Sigmoid colon (tissue), 7 donors: ENCODE data around the gene TPCN2. TPM values are rescaled to one million over a fixed set of nuclear protein-coding genes. Genes with fewer than 3 reads are reported as not detected.
A peak's percentile ranks its signal among the peaks of the same experiment; 100 is the strongest.

Source experiments
- DNase-seq: peaks from one replicate; pipeline ENCODE4 v3.0.0-alpha.2; 2019
- H3K27ac ChIP-seq, 4 donors: fragments of 200-600 bp; sonication (generic); one replicate each; pipeline ENCODE4 v1.5.1; 2016 to 2019; ENCODE audit warnings: mild to moderate bottlenecking in 1 of 4
- H3K27me3 ChIP-seq, 3 donors: fragments of 200-600 bp; sonication (generic); one replicate each; pipeline ENCODE4 v1.5.1; 2019; ENCODE audit warnings: mild to moderate bottlenecking in 1 of 3
- H3K36me3 ChIP-seq, 4 donors: fragments of 200-600 bp; sonication (generic); one replicate each; pipeline ENCODE4 v1.5.1; 2016 to 2019
- H3K4me1 ChIP-seq, 4 donors: fragments of 200-600 bp; sonication (generic); one replicate each; pipeline ENCODE4 v1.5.1; 2017 to 2019
- H3K4me3 ChIP-seq, 4 donors: fragments of 200-600 bp; sonication (generic); one replicate each; pipeline ENCODE4 v1.5.1; 2017 to 2019; ENCODE audit warnings: mild to moderate bottlenecking in 2 of 4, moderate library complexity in 1 of 4
- H3K9me3 ChIP-seq, 4 donors: fragments of 200-600 bp in 3 of 4; sonication (generic) in 3 of 4; one replicate each; pipeline versions ENCODE4 v1.5.1 to v1.6.1; 2013 to 2019
- EP300 ChIP-seq, 4 donors: sonication (generic); formaldehyde crosslinking; IDR thresholded peaks; one replicate each; pipeline ENCODE4 v1.6.1; 2017; ENCODE audit warnings: antibody characterized with exemption in 4 of 4
- POLR2A ChIP-seq, 2 donors: fragments of 450-650 bp; IDR thresholded peaks; one replicate each; pipeline ENCODE4 v1.6.1; 2016; ENCODE audit warnings: antibody characterized with exemption in 2 of 2, mild to moderate bottlenecking in 2 of 2, moderate library complexity in 2 of 2
- POLR2AphosphoS5 ChIP-seq, 4 donors: sonication (generic); formaldehyde crosslinking; IDR thresholded peaks; one replicate each; pipeline ENCODE4 v1.6.1; 2017; ENCODE audit warnings: antibody characterized with exemption in 4 of 4
- WGBS, 2 donors: extraction: QIAGEN DNeasy Blood & Tissue Kit; methylation state at CpG; one replicate each; pipeline ENCODE4 v1.1.7; 2013; 5-methylcytosine and 5-hydroxymethylcytosine counted together
- intact Hi-C: fragments of 100-400 bp; cut with DNase I; formaldehyde crosslinking; loops from one replicate; pipeline ENCODE4 v1.15.1; 2023
- polyA plus RNA-seq, 3 donors: library from polyadenylated mRNA; stranded (reverse); fragments of 200-250 nt; gene quantifications; one replicate each; pipeline ENCODE4 v1.2.3, GENCODE V29; 2013
- total RNA-seq, 4 donors: library from RNA; depleted of rRNA; stranded (reverse); fragments of >200 nt; gene quantifications; one replicate each; pipeline ENCODE4 v1.1.0, GENCODE V29; 2016
- TF ChIP-seq, protein P1 (sequence below), 4 experiments: fragments of 450-650 bp in 3 of 4; fragments of 200-600 bp in 1 of 4; IDR thresholded peaks; one replicate each; pipeline ENCODE4 v1.5.1; 2016 to 2019; ENCODE audit warnings: antibody characterized with exemption in 4 of 4, mild to moderate bottlenecking in 3 of 4, moderate library complexity in 2 of 4
- donor health status: healthy with polysubstance abuse.
- donor health status: Bipolar disorder and iron deficiency.
- donor health status: healthy.

TPCN2 gene
- total and polyA plus RNA-seq, 7 donors = 1.6 to 43.5 (median 17.5) TPM

- Histone ChIP-seq H3K4me1 (peaks cover 0 to 10% (median 8%) of the 10 kb centered on the region in 4 donors), H3K4me3 (no peak overlapping the region), H3K27me3 (no peaks in the 10 kb centered on the region), H3K9me3 (no peaks in the 10 kb centered on the region), H3K36me3 (peaks cover 0 to 6% (median 0%) of the 10 kb centered on the region in 4 donors), H3K27ac (no peak overlapping the region)
- 82 to 84% methylated on average over 13 of the region's 13 CpGs for WGBS, 2 donors
- DNase-seq = no peak
- TF ChIP-seq, protein P1, sequence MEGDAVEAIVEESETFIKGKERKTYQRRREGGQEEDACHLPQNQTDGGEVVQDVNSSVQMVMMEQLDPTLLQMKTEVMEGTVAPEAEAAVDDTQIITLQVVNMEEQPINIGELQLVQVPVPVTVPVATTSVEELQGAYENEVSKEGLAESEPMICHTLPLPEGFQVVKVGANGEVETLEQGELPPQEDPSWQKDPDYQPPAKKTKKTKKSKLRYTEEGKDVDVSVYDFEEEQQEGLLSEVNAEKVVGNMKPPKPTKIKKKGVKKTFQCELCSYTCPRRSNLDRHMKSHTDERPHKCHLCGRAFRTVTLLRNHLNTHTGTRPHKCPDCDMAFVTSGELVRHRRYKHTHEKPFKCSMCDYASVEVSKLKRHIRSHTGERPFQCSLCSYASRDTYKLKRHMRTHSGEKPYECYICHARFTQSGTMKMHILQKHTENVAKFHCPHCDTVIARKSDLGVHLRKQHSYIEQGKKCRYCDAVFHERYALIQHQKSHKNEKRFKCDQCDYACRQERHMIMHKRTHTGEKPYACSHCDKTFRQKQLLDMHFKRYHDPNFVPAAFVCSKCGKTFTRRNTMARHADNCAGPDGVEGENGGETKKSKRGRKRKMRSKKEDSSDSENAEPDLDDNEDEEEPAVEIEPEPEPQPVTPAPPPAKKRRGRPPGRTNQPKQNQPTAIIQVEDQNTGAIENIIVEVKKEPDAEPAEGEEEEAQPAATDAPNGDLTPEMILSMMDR (IDR thresholded peaks at IDR 0.05) = no peak
- TF ChIP-seq EP300 (IDR thresholded peaks at IDR 0.05) (no peak), POLR2AphosphoS5 (IDR thresholded peaks at IDR 0.05) (no peak), POLR2A (IDR thresholded peaks at IDR 0.05) (no peak)
- intact Hi-C loops = loop anchor here (1.0 kb wide), 1 partner anchor 543 kb away; no protein-coding TSS in a partner anchor
Observed at GRCh38 chr11:69100454-69101114, 51.9 kb downstream of the TPCN2 start.

GRCh38 chr11:69101115-69101791 lies 52.5 kb downstream of the TPCN2 start:
- Histone ChIP-seq H3K27me3 (no peaks in the 10 kb centered on the region), H3K4me3 (no peak overlapping the region), H3K4me1 (peaks cover 0 to 10% (median 8%) of the 10 kb centered on the region in 4 donors), H3K36me3 (peaks cover 0 to 6% (median 0%) of the 10 kb centered on the region in 4 donors), H3K9me3 (no peaks in the 10 kb centered on the region), H3K27ac (no peak overlapping the region)
- peak; percentile 83 for DNase-seq
- 25 to 28% methylated on average over 14 of the region's 14 CpGs for WGBS, 2 donors
- intact Hi-C loops = loop anchor here (1.0 kb wide), 1 partner anchor 542 kb away; no protein-coding TSS in a partner anchor
- TF ChIP-seq, protein P1 (IDR thresholded peaks at IDR 0.05) = peak; percentile 92 to 98 (median 94)
- TF ChIP-seq POLR2A (IDR thresholded peaks at IDR 0.05) (no peak), EP300 (IDR thresholded peaks at IDR 0.05) (no peak), POLR2AphosphoS5 (IDR thresholded peaks at IDR 0.05) (peak in 2 of 4 donors; percentile 53 to 55)

- Histone ChIP-seq H3K27ac (no peak overlapping the region), H3K36me3 (peaks cover 0 to 6% (median 0%) of the 10 kb centered on the region in 4 donors), H3K4me3 (no peak overlapping the region), H3K9me3 (no peaks in the 10 kb centered on the region), H3K27me3 (no peaks in the 10 kb centered on the region), H3K4me1 (peaks cover 0 to 10% (median 8%) of the 10 kb centered on the region in 4 donors)
- intact Hi-C loops = loop anchor here (1.0 kb wide), 1 partner anchor 541 kb away; no protein-coding TSS in a partner anchor
- 65 to 80% methylated on average over 17 of the region's 17 CpGs for WGBS, 2 donors
- TF ChIP-seq EP300 (IDR thresholded peaks at IDR 0.05) (no peak), POLR2AphosphoS5 (IDR thresholded peaks at IDR 0.05) (no peak), POLR2A (IDR thresholded peaks at IDR 0.05) (no peak)
- TF ChIP-seq, protein P1 (IDR thresholded peaks at IDR 0.05) = no peak
- DNase-seq = no peak
Observed at GRCh38 chr11:69101792-69102695, 53.3 kb downstream of the TPCN2 start.

DNA sequence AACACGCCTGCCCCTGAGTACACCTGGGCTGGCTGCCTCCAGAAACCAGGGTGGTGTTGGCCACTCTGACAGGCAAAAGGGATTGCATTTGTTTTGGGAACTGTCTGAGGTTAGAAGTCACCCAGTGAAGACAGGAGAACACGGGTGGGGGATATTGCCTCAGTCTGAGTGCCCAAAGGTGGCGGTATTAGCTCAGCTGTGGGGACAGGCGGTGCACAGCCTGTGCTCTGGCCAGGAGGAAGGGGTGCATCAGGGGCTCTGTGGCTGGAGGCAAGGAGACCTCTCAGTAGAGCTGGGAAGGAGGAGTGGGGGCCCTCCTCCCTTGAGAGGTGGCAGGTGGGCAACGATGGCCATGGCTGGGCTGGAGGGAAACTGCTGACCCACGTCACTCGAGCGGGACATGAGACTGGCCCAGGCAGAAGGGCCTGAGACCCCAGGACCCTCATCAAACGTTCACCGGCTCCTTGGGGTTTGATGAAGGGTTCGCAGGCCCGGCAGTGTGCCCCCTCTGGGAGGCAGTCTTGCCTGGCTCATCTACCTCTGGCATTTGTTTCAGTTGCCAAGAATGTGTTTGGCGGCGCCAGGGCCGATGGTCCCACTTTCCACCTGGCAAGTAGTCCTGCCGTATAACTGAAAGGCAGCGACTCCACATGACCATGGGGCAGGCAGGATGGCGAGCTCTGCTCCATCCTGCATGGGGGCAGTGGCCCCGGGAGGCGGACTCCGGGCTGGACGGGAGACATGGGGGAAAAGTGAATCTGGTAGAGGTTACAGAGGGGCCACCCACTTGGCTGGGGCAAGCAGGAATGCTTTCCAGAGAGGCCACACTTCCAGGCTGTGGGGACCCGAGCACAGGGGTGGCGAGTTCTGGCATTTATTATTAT lies 54.2 kb downstream of the TPCN2 start:
- intact Hi-C loops = no loop called here
- no peak for DNase-seq
- TF ChIP-seq, protein P1 (IDR thresholded peaks at IDR 0.05) = no peak
- TF ChIP-seq EP300 (IDR thresholded peaks at IDR 0.05) = no peak
- no peak for TF ChIP-seq POLR2A (IDR thresholded peaks at IDR 0.05)
- no peak overlapping the region for H3K4me3 ChIP-seq
- no peak overlapping the region for H3K27ac ChIP-seq
- H3K9me3 ChIP-seq = no peaks in the 10 kb centered on the region
- H3K4me1 ChIP-seq = peaks cover 0 to 10% (median 8%) of the 10 kb centered on the region in 4 donors
- WGBS, 2 donors = 61 to 72% methylated on average over 24 of the region's 24 CpGs
- no peaks in the 10 kb centered on the region for H3K27me3 ChIP-seq
- H3K36me3 ChIP-seq = peaks cover 0 to 6% (median 0%) of the 10 kb centered on the region in 4 donors
